Measurements from ENCODE around the gene BHMT2. TPM values are rescaled to one million over a fixed set of nuclear protein-coding genes. Genes with fewer than 3 reads are reported as not detected.

BHMT2 gene
- total RNA-seq, 1 donor from 2014 or later: 2.9 TPM

- H3K9me3 ChIP-seq: no peaks in the 10 kb centered on the region
- no peak overlapping the region for H3K27ac ChIP-seq
- TF ChIP-seq, protein P1, sequence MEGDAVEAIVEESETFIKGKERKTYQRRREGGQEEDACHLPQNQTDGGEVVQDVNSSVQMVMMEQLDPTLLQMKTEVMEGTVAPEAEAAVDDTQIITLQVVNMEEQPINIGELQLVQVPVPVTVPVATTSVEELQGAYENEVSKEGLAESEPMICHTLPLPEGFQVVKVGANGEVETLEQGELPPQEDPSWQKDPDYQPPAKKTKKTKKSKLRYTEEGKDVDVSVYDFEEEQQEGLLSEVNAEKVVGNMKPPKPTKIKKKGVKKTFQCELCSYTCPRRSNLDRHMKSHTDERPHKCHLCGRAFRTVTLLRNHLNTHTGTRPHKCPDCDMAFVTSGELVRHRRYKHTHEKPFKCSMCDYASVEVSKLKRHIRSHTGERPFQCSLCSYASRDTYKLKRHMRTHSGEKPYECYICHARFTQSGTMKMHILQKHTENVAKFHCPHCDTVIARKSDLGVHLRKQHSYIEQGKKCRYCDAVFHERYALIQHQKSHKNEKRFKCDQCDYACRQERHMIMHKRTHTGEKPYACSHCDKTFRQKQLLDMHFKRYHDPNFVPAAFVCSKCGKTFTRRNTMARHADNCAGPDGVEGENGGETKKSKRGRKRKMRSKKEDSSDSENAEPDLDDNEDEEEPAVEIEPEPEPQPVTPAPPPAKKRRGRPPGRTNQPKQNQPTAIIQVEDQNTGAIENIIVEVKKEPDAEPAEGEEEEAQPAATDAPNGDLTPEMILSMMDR (IDR thresholded peaks at IDR 0.05): no peak
- DNase-seq (ENCODE audit: low spot score in 2 of 2): no peak
- no peaks in the 10 kb centered on the region for H3K36me3 ChIP-seq
- intact Hi-C loops (cut with DNase I): no loop called here
- H3K4me1 ChIP-seq: no peaks in the 10 kb centered on the region
- H3K27me3 ChIP-seq: no peaks in the 10 kb centered on the region
- no peak overlapping the region for H3K4me3 ChIP-seq
These were observed 19.1 kb upstream of the BHMT2 start for GRCh38 chr5:79050498-79050897.

GRCh38 chr5:79053321-79053720, 16.2 kb upstream of the BHMT2 start:
- no peak for DNase-seq (ENCODE audit: low spot score in 2 of 2)
- H3K9me3 ChIP-seq: no peaks in the 10 kb centered on the region
- intact Hi-C loops (cut with DNase I): no loop called here
- H3K4me3 ChIP-seq: no peak overlapping the region
- no peaks in the 10 kb centered on the region for H3K4me1 ChIP-seq
- H3K27ac ChIP-seq: no peak overlapping the region
- no peaks in the 10 kb centered on the region for H3K36me3 ChIP-seq
- no peaks in the 10 kb centered on the region for H3K27me3 ChIP-seq
- TF ChIP-seq, protein P1 (IDR thresholded peaks at IDR 0.05): no peak

GRCh38 chr5:79055017-79055416, 14.6 kb upstream of the BHMT2 start:
- no peak for DNase-seq (ENCODE audit: low spot score in 2 of 2)
- H3K36me3 ChIP-seq: no peaks in the 10 kb centered on the region
- H3K27ac ChIP-seq: no peak overlapping the region
- intact Hi-C loops (cut with DNase I): no loop called here
- no peak overlapping the region for H3K4me3 ChIP-seq
- no peaks in the 10 kb centered on the region for H3K27me3 ChIP-seq
- no peaks in the 10 kb centered on the region for H3K9me3 ChIP-seq
- H3K4me1 ChIP-seq: no peaks in the 10 kb centered on the region
- TF ChIP-seq, protein P1 (IDR thresholded peaks at IDR 0.05): no peak

- Histone ChIP-seq H3K36me3 (no peaks in the 10 kb centered on the region), H3K27me3 (no peaks in the 10 kb centered on the region), H3K4me1 (no peaks in the 10 kb centered on the region), H3K9me3 (no peaks in the 10 kb centered on the region), H3K27ac (no peak overlapping the region), H3K4me3 (no peak overlapping the region)
- intact Hi-C loops (cut with DNase I): no loop called here
- TF ChIP-seq, protein P1 (IDR thresholded peaks at IDR 0.05): no peak
- DNase-seq (ENCODE audit: low spot score in 2 of 2): no peak
These were observed 12.7 kb upstream of the BHMT2 start for GRCh38 chr5:79056847-79057246.

- intact Hi-C loops (cut with DNase I): no loop called here
- Histone ChIP-seq H3K9me3 (no peaks in the 10 kb centered on the region), H3K27me3 (no peaks in the 10 kb centered on the region), H3K27ac (no peak overlapping the region), H3K4me1 (no peaks in the 10 kb centered on the region), H3K36me3 (no peaks in the 10 kb centered on the region), H3K4me3 (no peak overlapping the region)
- DNase-seq (ENCODE audit: low spot score in 2 of 2): no peak
- TF ChIP-seq, protein P1 (IDR thresholded peaks at IDR 0.05): no peak
These were observed 9.9 kb upstream of the BHMT2 start for GRCh38 chr5:79059674-79060073.

- Histone ChIP-seq H3K27me3 (no peaks in the 10 kb centered on the region), H3K36me3 (no peaks in the 10 kb centered on the region), H3K9me3 (no peaks in the 10 kb centered on the region), H3K4me3 (no peak overlapping the region), H3K4me1 (no peaks in the 10 kb centered on the region), H3K27ac (no peak overlapping the region)
- intact Hi-C loops (cut with DNase I): no loop called here
- TF ChIP-seq, protein P1 (IDR thresholded peaks at IDR 0.05): no peak
- DNase-seq (ENCODE audit: low spot score in 2 of 2): no peak
These were observed 7.1 kb upstream of the BHMT2 start for GRCh38 chr5:79062436-79062835.
